ENCODE measurements around the gene CCNI.
"Not testable (repeated sequence)": the region's sequence is repeated elsewhere in the genome, so short reads cannot be mapped to it uniquely, and the experiment has no call there.

Gene CCNI

DNA sequence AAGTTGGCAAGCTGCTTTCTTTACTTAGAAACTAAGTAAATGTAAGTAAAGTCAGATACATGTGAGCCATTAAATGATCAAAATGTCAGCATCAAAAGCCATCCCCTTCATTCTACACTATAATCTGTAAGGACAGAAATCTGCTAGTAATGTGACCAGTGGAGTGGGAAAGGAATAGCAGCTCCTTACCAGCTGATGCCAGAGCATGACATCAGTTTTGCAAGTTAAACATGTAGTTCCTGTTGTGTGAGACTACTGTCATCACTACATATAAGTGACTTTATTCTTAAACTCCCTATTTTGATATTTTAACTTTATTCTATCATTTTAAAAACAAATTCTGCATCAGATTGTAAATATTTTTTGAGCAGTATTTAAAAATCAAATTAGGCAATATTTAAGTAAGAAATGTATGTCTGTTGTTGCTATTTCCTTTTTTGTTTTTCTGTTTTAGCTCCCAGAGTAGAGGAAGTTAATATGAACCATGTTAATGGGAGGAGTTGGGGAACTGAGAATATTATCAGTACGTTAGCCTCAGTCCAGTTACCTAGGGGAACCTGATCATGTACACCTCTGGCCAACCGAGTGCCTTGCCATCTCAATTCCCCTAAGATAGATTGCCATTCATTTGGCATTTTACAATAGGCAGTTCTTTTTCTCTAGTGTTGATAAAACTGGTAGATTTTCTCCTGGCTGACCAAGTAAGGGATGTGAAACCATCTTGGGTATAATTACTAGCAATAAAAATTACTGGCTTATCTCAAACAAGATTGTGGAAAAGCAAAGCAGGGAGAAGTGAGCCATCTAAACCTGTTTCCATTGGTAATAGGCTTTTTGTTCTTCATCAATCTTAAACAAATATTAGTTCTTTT lies 34.7 kb downstream of the CCNI start:
- DNase-seq (ENCODE audit: low read depth in 2 of 2) = no peak

DNA sequence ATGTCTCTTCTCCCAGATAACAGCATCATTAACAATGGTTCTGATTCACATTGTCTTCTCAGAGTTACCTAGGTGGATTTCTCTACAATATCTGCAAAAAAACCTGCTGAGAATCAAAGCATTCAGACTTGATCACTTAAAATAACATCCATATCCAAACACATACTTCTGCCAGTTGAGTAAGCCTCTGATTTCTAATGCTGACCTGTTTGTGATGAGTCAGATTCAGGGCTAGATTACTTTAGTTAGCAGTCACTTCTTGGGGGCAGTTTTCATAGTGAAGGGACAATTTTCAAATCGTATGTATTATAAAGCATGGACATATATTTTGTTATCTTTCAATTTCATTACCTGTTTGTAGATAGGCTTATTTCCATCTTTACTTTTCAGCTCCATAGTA lies 35.5 kb downstream of the CCNI start:
- DNase-seq (ENCODE audit: low read depth in 2 of 2) = no peak

DNA sequence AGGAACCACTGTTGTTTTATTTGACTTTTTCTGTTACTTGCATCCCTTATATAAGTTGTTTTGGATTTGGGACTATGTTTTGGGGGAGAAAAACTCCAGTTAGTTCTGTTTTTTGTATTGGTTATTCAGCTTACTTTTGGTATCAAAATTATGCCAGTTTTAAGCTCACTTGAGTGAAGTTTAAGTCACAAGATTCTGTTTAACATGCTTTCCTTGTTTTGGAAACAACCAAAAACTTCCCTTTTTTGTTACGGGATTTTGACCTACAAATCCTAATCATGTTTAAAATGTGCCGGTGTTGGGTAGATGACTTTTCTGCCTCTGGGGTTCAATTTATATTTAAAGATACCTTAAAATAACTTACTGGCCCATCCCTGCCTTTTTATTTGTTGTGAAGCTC lies 36.0 kb downstream of the CCNI start:
- DNase-seq (ENCODE audit: low read depth in 2 of 2) = no peak

DNA sequence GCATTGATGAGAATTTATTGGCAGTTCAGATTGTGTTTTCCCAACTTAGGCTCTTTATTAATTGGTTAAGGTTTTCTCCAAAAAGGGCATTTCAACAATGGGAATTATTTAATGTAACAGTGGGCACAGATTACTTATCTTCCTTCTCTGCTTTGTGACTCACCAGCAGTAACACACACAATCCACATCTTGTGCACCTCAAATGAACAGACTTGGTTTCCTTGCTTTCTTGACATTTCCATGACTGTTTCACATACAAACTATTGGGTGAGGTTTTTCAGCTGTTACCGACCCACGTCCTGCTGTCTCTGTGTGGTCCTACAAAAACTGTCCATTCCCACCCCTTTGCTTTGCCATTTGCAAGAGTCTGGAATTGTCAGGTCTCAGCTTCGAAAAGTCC lies 38.1 kb downstream of the CCNI start:
- no peak for DNase-seq (ENCODE audit: low read depth in 2 of 2)

DNA sequence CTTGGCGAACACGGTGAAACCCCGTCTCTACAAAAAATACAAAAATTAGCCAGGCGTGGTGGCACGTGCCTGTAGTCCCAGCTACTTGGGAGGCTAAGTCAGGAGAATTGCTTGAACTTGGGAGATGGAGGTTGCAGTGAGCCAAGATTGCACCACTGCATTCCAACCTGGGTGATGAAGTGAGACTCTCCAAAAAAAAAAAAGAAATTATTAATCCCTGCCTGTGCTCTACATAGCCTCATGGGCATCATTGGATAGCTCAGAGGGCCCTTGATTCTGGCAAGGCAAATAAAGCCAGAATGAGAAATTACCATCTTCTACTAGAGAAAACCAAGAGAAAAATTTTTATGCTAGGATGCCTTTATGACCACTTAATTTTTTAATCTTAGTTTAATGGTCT lies 38.6 kb downstream of the CCNI start:
- not testable (repeated sequence) for DNase-seq (ENCODE audit: low read depth in 2 of 2)

DNA sequence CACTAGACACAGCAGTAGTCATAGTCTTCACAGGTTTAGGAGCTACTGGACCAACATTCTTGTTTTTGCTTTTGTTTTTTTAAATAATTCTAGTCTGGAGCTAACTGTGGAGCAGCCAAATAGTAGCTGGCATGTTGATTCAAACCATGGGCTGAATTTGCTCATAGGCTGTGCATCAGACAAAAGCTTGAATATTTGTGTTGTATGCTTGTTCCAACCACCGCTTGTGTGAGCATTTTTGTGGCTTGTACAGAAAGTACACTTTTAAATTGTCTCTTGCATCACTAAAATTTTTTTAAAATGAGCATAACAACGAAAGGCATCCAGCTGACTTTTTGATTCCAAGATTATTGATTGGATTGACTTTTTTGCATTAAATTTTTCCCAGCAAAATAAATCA lies 39.6 kb downstream of the CCNI start:
- peak; percentile 90 for DNase-seq (ENCODE audit: low read depth in 2 of 2)

DNA sequence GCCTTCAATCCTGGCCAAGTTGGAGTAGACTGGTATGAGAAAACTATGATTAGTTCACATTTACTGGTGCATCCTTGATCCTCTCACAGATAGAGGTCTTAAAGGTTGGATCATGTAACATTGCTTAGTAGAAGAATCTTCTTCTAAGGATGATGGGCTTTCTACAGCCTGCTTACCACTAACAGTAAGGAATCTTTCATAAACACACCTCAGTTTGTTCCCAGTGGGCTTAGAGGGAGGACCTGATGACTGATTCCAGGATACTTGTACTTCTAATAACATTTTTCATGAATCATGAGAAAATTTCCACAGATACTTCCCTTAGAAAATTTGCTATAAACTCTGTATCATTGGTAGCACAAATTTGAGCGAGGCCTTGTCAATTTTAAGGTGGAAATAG lies 40.6 kb downstream of the CCNI start:
- no peak for DNase-seq (ENCODE audit: low read depth in 2 of 2)

DNA sequence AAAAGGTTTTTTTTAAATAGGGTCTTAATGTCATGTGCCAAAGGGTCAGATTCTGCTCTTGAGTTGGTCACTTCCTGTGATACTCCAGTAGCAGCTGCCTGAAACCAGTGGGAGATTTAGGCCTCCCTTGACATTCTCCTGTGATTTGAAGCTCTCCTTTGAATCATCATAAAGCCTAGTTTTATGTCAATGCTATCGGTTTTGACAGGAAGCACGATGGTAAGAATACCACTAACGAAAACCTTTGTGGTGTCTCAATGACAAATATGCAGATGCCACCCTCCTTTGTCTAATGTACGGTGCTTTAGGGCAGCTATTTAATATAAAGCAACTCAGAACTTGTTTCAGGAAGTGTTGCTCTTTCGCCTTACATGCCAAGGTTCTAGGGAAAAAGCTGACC lies 44.2 kb downstream of the CCNI start:
- DNase-seq (ENCODE audit: low read depth in 2 of 2) = no peak

DNA sequence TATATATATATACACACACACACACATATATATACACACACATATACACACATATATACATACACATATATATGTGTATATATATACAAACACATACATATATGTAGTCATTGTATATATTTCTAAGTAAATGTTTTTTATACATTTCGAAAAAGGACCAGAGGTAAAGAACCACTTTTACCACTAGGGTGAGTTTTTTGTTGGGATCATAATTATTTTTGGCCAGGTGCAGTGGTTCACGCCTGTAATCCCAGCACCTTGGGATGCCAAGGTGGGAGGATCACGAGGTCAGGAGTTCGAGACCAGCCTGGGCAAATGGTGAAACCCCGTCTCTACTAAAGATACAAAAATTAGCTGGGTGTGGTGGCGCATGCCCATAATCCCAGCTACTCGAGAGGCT lies 46.0 kb downstream of the CCNI start:
- not testable (repeated sequence) for DNase-seq (ENCODE audit: low read depth in 2 of 2)

DNA sequence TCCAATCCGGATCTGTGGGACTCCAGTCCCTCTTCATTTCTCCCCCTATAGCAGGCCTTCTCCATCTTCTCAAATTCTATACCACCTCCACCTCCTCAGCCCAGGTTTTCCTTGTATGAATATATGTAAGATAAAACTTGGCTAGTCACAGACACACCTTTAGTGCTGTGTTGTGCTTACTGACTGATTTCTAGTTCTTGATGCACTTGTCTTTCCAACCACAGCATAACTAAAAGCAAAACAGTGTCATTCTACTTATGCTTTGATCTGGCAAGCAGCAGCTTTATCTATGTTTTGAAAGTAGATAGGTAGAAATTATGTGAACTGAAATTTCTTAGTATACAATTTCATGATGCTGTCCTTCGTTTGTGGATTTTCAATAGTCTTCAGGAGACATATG lies 47.5 kb downstream of the CCNI start:
- DNase-seq (ENCODE audit: low read depth in 2 of 2) = no peak

DNA sequence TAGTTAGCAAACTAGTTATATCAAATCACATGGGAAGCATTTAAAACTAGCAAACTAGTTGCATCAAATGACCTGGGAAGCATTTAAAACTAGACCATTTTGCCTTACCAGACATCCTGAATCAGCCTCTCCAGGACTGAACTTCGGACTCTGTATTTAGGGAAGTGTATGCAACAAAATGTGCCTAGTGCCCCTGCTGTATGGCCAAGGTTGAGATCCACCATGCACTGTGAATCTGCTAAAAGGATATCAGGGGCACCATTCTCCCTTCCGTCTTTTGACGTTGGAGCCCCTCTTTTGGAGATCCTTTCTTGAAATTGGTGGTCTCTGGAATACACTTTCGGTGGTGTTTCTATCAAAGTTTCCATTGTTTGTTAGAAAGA lies 49.5 kb downstream of the CCNI start:
- no peak for DNase-seq (ENCODE audit: low read depth in 2 of 2)

DNA sequence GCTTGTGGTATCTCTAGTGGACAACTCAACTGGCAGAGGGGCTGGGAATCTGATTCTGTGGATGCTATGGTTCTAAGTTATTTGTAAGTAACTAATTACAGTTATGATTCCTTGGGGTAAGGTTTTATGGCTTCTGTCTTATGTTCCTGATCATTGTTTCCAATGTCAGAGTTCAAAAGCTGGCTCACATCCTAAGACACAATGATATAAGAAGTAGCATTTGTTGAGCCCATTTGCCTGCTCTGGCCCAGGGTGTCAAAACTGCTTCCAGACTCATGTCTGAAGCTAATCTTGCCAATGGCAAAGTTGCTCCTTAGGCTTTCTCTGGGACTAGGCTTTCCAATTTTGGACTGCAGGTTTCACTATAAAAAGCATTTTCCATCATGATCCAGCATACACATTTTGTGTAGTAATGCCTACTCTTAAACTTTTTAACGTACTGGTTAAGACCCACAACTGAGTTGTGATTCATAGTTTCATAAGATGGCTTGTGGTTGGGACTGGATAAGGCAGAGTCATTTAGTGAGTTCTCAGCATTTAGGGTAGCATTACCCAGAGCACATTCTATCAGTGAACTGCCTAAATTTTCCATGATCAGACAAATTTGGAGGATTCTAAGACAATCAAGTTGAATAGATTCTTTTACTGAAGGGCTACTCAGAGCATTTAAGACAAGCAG lies 50.0 kb downstream of the CCNI start:
- DNase-seq (ENCODE audit: low read depth in 2 of 2) = no peak

DNA sequence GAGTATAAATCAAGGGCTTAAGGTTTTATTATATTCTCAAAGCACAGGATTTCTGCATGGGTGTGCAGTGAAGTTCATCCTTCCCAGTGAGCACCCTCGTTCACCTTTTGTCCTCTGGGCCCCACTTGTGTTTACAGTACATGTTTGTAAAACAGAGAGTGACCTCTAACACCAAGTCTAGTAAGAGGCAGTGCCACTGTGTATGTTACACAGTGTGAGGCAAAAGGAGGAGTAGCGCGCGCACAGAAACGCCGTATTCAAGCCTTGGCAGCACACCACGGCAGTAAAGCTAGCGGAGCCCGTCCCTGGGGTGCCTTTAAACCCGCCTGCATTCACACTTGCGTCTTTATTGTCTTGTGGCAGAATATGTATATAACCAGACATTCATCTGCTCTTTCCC lies 51.9 kb downstream of the CCNI start:
- DNase-seq (ENCODE audit: low read depth in 2 of 2) = no peak

DNA sequence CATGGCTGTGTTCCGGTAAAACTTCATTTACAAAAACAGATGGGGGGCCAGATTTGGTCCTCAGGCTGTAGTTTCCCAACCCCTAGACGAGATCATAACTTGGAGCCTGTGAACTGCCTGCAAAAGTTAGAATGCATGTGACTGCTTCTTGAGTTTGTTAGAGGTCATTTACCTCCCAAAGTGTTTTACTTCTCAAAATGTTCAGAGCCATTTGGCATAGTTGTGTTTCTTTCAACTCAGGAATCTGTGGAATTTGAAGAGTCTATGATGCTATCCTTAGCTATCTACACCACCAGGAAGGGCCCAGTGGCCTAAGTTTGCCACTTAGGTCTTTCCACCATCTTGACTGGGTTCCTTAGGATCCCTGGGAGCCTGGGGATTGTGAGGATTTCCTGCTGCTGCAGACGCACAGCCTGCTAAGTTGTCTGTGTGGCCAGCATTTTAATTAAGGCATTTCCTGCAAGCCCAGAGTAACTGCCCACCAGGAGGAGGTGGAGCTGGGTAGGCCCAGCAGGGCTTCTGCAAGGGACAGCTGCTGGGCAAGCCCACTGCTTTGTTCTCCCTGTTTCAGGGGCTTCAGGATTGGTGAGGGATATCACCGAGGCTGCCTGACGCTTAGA lies 53.1 kb downstream of the CCNI start:
- peak in 1 of 2 experiments; percentile 73 for DNase-seq (ENCODE audit: low read depth in 2 of 2)

DNA sequence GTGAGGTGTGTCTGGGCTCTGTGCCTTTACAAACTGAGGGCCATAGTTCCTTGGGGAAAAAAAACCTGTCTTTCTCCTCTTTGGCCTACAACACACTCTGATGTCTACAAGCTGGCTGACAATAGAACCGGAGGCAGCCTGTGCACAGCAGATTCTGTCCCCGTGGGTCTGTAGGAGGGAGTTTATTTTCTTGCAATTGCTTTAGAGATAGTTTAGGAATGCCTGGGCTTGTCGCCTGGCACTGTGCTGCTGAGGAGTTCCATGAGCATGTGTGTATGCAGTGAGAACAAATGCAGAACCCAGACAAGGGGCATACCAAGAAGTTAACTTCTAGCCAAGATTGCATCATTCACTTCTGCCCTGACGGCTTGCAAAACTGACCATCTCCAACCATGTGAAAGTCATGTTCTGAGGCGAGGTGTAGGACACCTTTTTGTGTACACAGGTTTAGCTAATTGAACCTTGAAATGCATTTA lies 54.1 kb downstream of the CCNI start:
- DNase-seq (ENCODE audit: low read depth in 2 of 2) = no peak

DNA sequence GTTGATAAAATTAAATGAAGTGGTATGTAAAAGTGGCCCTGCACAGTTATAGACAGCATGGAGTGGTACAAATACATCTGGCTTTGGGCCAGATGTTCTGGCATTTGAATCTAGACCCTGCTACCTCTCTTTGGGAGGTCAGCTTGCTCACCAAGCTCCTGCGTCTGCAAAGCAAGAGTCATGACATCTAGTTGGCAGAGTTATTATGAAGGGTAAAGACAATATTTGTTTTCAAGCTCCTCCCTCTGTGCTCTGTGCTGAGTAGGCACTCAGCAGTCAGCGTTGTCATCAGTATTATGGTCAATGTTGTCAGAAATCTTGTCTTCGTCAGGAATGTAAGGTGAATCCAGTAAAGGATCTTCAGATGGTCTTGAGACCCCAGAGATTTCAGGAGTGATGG lies 55.8 kb downstream of the CCNI start:
- DNase-seq (ENCODE audit: low read depth in 2 of 2) = no peak

DNA sequence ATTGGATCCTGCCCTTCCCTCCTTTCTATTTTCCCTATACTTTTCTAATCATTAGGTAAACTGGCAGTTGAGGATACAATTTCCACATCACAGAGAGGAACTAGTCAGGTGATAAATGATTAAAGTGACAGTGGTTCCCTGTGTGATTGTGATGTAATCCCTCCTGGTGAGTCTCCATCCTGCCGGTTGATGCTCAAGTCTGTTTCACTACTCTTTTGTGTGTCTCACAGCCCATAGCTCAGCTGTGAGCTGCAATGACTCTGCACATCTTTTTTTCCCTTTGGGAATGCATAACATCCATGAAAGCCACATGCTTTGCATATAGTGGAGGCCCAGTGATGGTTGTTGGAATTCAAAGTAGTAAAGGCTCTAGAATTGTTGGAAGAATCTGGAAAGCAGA lies 60.4 kb downstream of the CCNI start:
- no peak for DNase-seq (ENCODE audit: low read depth in 2 of 2)

DNA sequence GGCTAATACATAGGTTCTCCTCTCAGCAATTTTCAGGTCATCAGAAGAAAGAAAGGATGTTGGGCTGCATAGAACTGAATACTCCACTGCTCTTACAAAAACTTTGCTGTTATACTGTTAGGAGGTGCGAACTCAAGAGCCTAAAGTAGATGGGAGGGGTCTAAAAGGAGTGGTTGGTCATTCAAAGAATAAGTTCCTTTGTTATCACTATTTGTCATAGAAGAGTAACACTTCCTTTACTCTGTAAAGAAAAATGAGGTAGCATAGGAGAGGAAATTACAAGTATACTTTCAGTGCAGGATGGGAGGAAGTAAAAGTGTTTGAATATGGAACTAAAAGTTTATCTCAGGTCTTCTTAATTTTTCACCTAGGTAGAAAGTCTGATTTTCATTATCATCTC lies 61.5 kb downstream of the CCNI start:
- no peak for DNase-seq (ENCODE audit: low read depth in 2 of 2)

DNA sequence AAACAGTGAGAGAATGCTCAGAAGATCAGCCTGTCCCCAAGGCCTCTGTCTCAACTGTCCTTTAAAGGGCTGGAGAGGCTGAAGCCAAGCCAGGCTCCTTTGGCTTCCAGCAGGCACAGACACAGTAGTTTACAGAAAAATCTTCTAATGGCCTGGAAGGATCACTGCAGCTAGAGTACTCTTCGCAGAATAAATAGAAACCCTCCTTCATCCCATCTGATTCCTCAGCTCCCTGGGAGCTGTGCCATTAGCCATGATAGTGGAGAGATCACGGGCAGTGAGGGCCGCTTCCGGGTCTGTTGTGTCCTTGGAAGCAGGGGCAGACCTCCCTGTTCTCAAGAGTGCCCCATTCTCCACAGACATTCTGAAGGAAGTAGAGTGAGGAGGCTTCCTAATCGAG lies 63.1 kb downstream of the CCNI start:
- DNase-seq (ENCODE audit: low read depth in 2 of 2) = no peak

DNA sequence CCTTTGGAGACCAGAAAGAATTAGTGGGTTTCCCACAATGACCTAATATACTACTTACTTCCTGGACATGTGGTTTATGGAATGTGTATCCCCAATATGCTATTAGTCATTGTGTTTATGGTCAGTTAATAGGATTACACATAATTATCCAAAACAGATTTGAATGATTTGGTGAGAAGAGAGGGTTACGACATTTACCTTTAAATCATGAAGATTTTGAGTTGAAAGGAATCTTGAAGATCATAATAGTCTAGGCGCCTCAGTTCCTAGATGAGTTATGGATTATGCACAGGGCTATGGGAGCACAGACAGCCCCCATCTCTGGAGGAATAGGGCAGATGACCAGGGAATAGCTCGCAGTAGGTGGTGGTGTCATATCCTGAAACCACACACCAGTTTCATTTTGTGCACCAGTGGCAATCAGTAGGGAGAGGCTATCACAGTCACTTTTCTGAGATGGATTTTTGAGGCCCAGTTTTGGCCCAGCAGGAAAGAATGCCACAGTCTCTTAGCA lies 64.9 kb downstream of the CCNI start:
- no peak for DNase-seq (ENCODE audit: low read depth in 2 of 2)

DNA sequence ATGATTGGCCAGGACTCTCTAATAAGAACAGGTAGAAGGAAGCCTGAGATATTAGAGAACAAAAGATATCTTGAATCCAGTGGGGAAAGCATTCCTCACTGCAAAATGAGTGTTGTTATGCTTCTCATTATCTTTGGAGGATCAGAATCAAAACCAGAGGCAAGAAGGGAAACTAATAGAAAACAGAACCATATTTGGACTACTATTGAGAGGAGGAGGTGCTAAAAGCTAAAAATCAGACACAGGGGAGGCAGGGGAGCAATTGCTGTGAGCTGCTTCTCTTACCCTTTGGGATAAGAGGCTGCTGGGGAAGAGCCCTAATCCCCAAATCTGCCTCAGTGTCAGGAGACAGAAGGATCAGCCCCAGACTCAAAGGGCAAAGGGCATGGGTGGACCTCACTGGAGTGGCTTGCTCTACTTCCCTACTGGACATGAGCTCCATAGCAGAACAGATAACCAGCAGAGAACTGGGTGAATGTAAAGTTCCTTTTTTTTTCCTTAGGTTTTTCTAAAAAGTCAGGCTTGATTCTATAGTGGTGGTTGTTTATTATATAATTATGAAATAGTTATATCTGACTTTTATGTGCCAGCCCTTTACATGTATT lies 66.2 kb downstream of the CCNI start:
- DNase-seq (ENCODE audit: low read depth in 2 of 2) = no peak
